Measurements from ENCODE around the gene PFN2. TPM values are rescaled to one million over a fixed set of nuclear protein-coding genes. Genes with fewer than 3 reads are reported as not detected.

Gene PFN2
- total RNA-seq, 1 donor from 2014 or later = 49.4 TPM

DNA sequence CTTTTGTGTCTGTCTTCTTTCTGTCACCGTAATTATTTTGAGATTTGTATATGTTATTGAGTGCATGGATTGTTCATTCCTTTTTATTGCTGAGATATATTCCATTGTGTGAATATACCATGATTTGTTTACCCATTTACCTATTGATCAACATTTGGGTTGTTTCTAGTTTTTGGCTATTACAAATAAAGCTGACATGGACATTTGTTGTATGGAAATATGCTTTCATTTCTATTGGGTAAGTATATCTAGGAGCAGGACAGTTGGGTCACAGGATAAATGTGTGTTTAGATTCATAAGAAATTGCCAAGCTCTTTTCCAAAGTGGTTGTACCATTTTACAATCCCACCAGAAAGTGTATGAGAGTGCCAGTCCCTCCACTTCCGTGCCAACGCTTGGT lies 51.2 kb downstream of the PFN2 start:
- TF ChIP-seq, protein P1, sequence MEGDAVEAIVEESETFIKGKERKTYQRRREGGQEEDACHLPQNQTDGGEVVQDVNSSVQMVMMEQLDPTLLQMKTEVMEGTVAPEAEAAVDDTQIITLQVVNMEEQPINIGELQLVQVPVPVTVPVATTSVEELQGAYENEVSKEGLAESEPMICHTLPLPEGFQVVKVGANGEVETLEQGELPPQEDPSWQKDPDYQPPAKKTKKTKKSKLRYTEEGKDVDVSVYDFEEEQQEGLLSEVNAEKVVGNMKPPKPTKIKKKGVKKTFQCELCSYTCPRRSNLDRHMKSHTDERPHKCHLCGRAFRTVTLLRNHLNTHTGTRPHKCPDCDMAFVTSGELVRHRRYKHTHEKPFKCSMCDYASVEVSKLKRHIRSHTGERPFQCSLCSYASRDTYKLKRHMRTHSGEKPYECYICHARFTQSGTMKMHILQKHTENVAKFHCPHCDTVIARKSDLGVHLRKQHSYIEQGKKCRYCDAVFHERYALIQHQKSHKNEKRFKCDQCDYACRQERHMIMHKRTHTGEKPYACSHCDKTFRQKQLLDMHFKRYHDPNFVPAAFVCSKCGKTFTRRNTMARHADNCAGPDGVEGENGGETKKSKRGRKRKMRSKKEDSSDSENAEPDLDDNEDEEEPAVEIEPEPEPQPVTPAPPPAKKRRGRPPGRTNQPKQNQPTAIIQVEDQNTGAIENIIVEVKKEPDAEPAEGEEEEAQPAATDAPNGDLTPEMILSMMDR (IDR thresholded peaks at IDR 0.05) = no peak
- TF ChIP-seq POLR2AphosphoS5 (IDR thresholded peaks at IDR 0.05; ENCODE audit: insufficient read depth in 1 of 2, low read depth in 1 of 2) = no peak
- no peak for TF ChIP-seq POLR2A (IDR thresholded peaks at IDR 0.05)
- DNase-seq (ENCODE audit: extremely low spot score in 2 of 2) = no peak
- H3K27me3 ChIP-seq = no peaks in the 10 kb centered on the region
- peaks cover 0 to 13% of the 10 kb centered on the region in 2 donors for H3K36me3 ChIP-seq
- no peaks in the 10 kb centered on the region for H3K9me3 ChIP-seq
- no peak overlapping the region for H3K27ac ChIP-seq
- H3K4me3 ChIP-seq = no peak overlapping the region
- intact Hi-C loops (cut with DNase I) = no loop called here
- H3K4me1 ChIP-seq = no peaks in the 10 kb centered on the region

DNA sequence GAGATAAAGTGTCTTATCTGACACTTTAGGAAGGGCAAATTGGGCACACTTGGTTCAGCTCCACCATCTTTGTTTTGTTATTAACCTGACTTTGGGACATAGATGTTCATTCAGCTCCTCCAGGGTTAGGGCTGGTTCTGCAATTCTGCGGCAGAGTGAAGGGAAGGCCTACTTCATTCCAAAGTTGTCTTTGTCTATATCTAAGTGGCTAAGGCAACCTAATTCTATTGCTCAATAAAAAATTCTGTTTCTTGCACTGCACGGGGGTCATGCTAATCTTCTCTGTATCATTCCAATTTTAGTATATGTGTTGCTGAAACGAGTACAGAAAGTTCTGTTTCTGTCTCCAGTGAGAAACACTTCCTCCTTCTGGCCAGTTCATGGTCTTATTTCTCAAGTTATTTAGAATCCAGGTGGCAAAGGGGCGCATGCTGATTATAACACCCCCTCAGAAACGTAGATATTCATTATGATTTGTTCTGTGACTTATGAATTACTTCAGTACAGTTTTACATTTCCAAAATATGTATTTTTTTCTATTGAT lies 53.5 kb downstream of the PFN2 start:
- Histone ChIP-seq H3K27me3 (no peaks in the 10 kb centered on the region), H3K4me3 (no peak overlapping the region), H3K9me3 (no peaks in the 10 kb centered on the region), H3K4me1 (no peaks in the 10 kb centered on the region), H3K36me3 (peaks cover 0 to 12% of the 10 kb centered on the region in 2 donors), H3K27ac (no peak overlapping the region)
- DNase-seq (ENCODE audit: extremely low spot score in 2 of 2) = no peak
- intact Hi-C loops (cut with DNase I) = no loop called here
- no peak for TF ChIP-seq POLR2AphosphoS5 (IDR thresholded peaks at IDR 0.05; ENCODE audit: insufficient read depth in 1 of 2, low read depth in 1 of 2)
- TF ChIP-seq, protein P1 (IDR thresholded peaks at IDR 0.05) = no peak
- TF ChIP-seq POLR2A (IDR thresholded peaks at IDR 0.05) = no peak

Small RNA genes lying within 50 kb of the gene (small RNA-seq; reads per million reads assigned to genes)
- gene RNU6-720P = not detected

Other genes starting within 250 kb of the PFN2 start
- gene COMMD2, start 218.4 kb downstream of the PFN2 start, total RNA-seq = 18.9 TPM
- not detected for gene ANKUB1, start 178.3 kb downstream of the PFN2 start, total RNA-seq
- 66.0 TPM for gene RNF13, start 157.7 kb downstream of the PFN2 start, total RNA-seq